PC-9 (cell line): ENCODE data around the gene OBSCN.

Source experiments
- CTCF ChIP-seq: fragments of 200-600 bp; sonication (generic); conservative IDR thresholded peaks from 2 replicates; pipeline ENCODE4 v1.6.1; 2017; ENCODE audit warnings: mixed run types, antibody characterized with exemption, mild to moderate bottlenecking, moderate library complexity
- EZH2 ChIP-seq: fragments of 200-600 bp; sonication (generic); IDR thresholded peaks from 2 replicates; pipeline ENCODE4 v1.8.0; 2017; ENCODE audit warnings: antibody characterized with exemption, low read depth

GRCh38 chr1:228282329-228283042 lies 74.6 kb downstream of the OBSCN start:
- TF ChIP-seq CTCF (no peak), EZH2 (no peak)
